ENCODE data around the gene VCAN. TPM values are rescaled to one million over a fixed set of nuclear protein-coding genes. Genes with fewer than 3 reads are reported as not detected.

VCAN gene
- total RNA-seq, 1 donor from 2014 or later: 333 TPM

DNA sequence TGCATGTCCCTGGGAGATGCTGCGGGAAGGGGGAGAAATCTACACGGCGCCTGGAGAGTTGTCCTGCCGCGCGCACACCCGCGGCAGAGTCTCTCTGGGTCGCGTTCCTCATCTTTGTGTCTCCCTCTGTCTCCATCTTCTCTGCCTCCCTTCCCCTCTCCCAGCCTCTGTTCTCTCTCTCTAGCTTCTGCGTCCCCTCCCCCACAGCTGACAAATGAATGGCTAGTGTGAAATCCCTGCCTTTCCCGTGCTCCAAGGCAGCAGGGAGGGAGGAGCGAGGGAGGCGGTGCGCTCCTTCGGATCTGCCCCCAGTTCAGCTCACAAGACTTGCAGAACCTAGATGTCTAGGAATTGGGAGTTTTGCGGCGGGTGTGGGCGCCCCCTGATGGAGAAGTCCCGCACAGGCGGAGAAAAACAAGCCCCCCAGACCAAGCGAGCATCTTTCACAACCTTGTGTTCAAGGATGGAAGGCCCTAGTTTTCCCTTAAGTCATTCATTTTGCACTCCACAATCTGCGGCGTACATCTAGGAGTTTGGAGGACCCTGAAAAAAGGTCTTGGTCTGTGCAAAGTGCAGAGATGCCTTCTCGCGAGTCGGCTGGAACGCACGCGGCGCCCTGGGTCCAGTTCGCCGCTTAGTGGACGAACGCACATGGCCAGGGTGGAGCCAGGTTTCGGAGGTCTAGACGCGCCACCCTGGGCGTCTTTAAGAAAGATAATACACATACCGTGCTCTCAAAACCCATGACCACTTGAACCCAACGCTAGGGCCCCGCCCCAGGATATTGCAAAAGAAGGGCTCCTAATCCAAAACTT is 2.0 kb downstream of the VCAN start:
- Histone ChIP-seq H3K27me3 (no peaks in the 10 kb centered on the region), H3K4me3 (peak overlapping the region; percentile 70 to 78), H3K36me3 (no peaks in the 10 kb centered on the region), H3K27ac (peak overlapping the region; percentile 93), H3K4me1 (peaks cover 0 to 18% of the 10 kb centered on the region in 2 donors), H3K9me3 (no peaks in the 10 kb centered on the region)
- intact Hi-C loops (cut with DNase I): loop anchor here (1.0 to 10.0 kb wide), 9 partner anchors 39 to 1719 kb away; partner anchors contain the start of genes SSBP2, TMEM167A and XRCC4
- DNase-seq (ENCODE audit: low spot score in 2 of 2): peak; percentile 93 to 99
- TF ChIP-seq, protein P1, sequence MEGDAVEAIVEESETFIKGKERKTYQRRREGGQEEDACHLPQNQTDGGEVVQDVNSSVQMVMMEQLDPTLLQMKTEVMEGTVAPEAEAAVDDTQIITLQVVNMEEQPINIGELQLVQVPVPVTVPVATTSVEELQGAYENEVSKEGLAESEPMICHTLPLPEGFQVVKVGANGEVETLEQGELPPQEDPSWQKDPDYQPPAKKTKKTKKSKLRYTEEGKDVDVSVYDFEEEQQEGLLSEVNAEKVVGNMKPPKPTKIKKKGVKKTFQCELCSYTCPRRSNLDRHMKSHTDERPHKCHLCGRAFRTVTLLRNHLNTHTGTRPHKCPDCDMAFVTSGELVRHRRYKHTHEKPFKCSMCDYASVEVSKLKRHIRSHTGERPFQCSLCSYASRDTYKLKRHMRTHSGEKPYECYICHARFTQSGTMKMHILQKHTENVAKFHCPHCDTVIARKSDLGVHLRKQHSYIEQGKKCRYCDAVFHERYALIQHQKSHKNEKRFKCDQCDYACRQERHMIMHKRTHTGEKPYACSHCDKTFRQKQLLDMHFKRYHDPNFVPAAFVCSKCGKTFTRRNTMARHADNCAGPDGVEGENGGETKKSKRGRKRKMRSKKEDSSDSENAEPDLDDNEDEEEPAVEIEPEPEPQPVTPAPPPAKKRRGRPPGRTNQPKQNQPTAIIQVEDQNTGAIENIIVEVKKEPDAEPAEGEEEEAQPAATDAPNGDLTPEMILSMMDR (IDR thresholded peaks at IDR 0.05): peak; percentile 85 to 91 (median 91)

DNA sequence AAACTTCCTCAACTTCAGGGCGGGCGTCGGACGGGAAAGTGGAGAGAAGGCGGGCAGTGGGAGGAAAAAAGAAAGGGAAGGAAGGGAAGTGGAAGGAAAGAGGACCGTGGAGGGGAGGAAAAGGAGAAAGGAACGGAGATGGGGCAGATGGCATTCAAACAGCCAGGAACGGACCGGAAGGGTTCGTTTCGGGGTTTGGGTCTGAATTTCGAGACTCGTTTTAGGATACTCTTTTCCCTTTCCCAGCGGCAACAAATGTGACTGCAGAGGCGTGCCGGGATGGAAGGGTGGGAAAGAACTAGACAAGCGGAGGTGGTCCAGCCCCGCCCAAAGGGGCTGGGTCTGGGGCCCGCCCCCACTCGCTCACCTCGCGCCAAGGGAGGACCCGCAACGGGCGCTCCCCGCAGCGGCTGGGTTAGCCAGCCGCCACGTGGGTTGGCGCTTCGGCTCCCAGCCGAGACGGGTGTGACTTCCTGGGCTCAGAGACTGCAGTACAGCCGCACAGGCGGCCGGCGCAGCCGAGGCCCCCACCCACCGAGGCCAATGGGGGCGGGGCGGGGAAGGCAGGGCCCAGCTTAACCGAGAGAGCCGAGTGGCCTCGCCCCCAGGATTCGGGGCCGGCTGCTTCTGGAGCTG is 2.7 kb downstream of the VCAN start:
- peak; percentile 78 to 96 for DNase-seq (ENCODE audit: low spot score in 2 of 2)
- Histone ChIP-seq H3K4me1 (peaks cover 0 to 20% of the 10 kb centered on the region in 2 donors), H3K4me3 (peak overlapping the region; percentile 70 to 78), H3K27ac (peak overlapping the region; percentile 93), H3K9me3 (no peaks in the 10 kb centered on the region), H3K36me3 (no peaks in the 10 kb centered on the region), H3K27me3 (no peaks in the 10 kb centered on the region)
- intact Hi-C loops (cut with DNase I): loop anchor here (1.0 to 10.0 kb wide), 7 partner anchors 89 to 1719 kb away; partner anchors contain the start of genes SSBP2, TMEM167A and XRCC4
- TF ChIP-seq, protein P1 (IDR thresholded peaks at IDR 0.05): no peak

GRCh38 chr5:83474991-83475390 is 3.4 kb downstream of the VCAN start:
- TF ChIP-seq, protein P1 (IDR thresholded peaks at IDR 0.05): no peak
- H3K4me1 ChIP-seq: peaks cover 0 to 22% of the 10 kb centered on the region in 2 donors
- no peaks in the 10 kb centered on the region for H3K9me3 ChIP-seq
- peak in 1 of 2 donors; percentile 66 for DNase-seq (ENCODE audit: low spot score in 2 of 2)
- H3K27ac ChIP-seq: peak overlapping the region; percentile 93
- H3K4me3 ChIP-seq: peak overlapping the region; percentile 70 to 78
- H3K36me3 ChIP-seq: no peaks in the 10 kb centered on the region
- no peaks in the 10 kb centered on the region for H3K27me3 ChIP-seq
- intact Hi-C loops (cut with DNase I): loop anchor here (1.0 to 10.0 kb wide), 7 partner anchors 88 to 1720 kb away; partner anchors contain the start of genes SSBP2, TMEM167A and XRCC4

DNA sequence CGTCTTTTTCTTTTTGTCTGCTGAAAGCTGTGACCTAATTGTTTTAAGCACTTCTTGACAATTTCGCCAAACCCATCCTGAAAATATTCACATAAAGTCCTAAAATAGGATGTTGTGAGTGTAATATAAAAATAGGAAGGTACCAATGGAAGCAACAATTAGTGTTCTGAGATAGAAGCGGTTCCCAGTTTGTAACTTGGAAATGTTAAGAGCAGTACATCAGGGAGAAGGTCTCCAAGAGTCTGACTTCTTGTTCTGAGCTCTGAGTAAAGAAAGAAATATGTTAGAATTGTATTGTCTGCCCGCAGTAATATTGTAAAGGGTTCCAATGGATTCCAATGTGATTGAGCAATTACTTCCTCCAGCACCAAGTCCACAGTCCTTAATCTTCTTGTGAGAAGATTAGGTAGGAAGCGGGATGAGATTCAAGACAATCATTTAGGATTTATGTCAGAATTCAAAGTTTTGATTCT is 3.9 kb downstream of the VCAN start:
- Histone ChIP-seq H3K36me3 (no peaks in the 10 kb centered on the region), H3K9me3 (no peaks in the 10 kb centered on the region), H3K27me3 (no peaks in the 10 kb centered on the region), H3K4me3 (peak overlapping the region; percentile 70 to 78), H3K4me1 (peaks cover 0 to 22% of the 10 kb centered on the region in 2 donors), H3K27ac (peak overlapping the region; percentile 93)
- no peak for DNase-seq (ENCODE audit: low spot score in 2 of 2)
- TF ChIP-seq, protein P1 (IDR thresholded peaks at IDR 0.05): no peak
- intact Hi-C loops (cut with DNase I): loop anchor here (2.0 to 10.0 kb wide), 3 partner anchors 87 to 1721 kb away; partner anchors contain the start of gene SSBP2

DNA sequence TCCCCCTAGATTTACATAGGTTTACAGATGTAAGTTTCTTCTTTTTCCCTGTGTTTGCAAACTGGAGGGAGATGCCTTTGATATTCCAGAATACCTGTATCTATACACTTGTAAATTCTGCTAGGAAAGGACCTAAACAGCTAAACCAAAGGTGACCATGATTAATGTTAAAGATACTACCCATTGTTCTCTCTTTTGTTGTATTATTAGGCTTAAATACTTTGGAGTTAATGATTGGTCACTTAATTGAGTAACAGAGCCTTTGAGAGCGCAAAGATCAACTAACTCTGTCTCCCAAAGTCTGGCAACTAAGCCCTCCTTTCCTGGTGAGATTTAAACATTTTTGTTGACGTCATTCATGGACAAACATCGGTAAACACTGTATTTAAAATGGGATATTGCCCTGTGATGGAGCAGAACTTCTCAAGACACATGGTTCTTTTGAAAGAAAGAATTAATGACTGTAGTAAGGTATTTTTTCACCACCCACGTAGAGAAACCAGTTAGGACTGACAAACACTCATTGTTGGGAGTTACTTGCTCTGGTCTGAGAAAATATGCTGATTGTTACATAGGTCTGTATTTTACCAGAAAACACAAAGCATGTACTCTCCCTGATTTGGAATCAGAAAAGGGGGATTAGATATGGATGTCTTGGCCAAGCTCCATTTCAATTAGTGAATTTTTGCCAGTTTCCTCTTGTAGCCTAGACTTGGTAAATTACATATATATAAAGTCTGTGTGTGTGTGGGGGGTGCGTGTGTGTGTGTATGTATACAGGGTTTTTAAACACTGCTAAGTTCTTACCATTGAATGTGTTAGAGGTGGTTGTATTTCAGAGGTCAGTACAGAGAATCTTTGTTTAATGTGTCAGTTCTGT is 4.6 kb downstream of the VCAN start:
- no peak for DNase-seq (ENCODE audit: low spot score in 2 of 2)
- Histone ChIP-seq H3K27me3 (no peaks in the 10 kb centered on the region), H3K4me3 (peak overlapping the region; percentile 25 to 78), H3K36me3 (no peaks in the 10 kb centered on the region), H3K4me1 (peaks cover 0 to 18% of the 10 kb centered on the region in 2 donors), H3K9me3 (no peaks in the 10 kb centered on the region), H3K27ac (peak overlapping the region; percentile 93)
- TF ChIP-seq, protein P1 (IDR thresholded peaks at IDR 0.05): no peak
- intact Hi-C loops (cut with DNase I): loop anchor here (2.0 to 10.0 kb wide), 3 partner anchors 87 to 1721 kb away; partner anchors contain the start of gene SSBP2

All from ascending aorta (tissue), 2 donors.